GM11168 (cell line): Measurements from ENCODE around the gene ART1.
"Not testable (repeated sequence)": the region's sequence is repeated elsewhere in the genome, so short reads cannot be mapped to it uniquely, and the experiment has no call there.

ENCODE experiments used
- in situ Hi-C: fragments of 300-500 bp; cut with MboI; formaldehyde crosslinking; loops from one replicate; pipeline ENCODE4 v1.12.0; 2022; ENCODE audit warnings: low sequenced_read_pairs; ENCODE audit not compliant: unreplicated experiment

The ART1 gene, protein sequence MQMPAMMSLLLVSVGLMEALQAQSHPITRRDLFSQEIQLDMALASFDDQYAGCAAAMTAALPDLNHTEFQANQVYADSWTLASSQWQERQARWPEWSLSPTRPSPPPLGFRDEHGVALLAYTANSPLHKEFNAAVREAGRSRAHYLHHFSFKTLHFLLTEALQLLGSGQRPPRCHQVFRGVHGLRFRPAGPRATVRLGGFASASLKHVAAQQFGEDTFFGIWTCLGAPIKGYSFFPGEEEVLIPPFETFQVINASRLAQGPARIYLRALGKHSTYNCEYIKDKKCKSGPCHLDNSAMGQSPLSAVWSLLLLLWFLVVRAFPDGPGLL

DNA sequence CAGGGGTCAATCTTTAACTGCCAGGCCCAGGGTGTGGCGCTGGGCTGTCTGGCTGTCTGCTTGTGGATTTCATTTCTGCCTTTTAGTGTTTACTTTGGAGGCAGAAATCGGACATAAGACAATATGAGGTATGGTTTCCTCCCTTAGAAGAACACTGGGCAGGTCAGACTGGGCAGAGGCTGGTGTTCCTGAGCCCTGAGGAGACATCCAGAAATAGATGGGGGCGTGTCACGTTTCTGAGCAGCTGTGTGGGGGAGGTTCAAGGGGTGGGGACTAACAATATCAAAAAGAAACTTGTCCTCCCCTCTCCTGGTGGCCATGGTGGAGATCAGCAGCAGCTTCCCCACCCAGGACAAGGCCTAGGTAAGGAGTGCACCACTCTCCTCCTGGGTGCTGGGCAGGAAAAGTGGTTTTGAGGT, at the start of gene ART1:
Gene ART1, plus strand, starts transcription at position 312 of the 419 bp plus-strand sequence. CDS start 14,086 bp downstream, outside the sequence.
- in situ Hi-C loops, result no loop called here

DNA sequence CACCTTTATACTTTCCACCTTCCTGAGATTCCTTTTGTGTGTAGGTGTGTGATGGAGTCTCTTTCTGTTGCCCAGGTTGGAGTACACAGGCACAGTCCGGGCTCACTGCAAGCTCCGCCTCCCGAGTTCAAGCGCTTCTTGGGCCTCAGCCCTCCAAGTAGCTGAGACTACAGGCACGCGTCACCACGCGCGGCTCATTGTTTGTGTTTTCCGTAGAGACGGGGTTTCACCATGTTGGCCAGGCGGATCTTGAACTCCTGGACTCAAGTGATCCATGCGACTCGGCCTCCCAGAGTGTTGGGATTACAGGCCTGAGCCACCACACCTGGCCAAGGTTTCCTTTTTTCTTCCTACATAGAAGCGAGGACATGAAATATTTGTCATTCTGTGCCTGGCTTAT, 47.2 kb upstream of the ART1 start:
- in situ Hi-C loops, result not testable (repeated sequence)

DNA sequence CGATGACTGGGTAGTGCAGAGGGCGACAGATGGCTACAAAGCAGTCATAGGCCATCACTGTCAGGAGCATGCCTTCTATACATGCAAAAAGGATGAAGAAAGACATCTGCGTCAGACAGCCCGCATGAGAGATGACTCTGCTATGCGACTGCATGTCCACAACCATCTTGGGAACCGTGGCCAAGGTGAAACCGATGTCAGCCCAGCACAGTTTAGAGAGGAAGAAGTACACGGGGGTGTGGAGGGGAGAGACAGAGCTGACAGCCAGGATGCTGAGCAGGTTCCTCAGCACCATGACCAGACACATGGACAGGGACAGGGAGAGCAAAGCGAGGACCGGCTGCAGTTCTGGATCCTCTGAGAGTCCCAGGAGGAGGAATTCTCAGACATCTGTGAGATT, 44.7 kb upstream of the ART1 start:
- in situ Hi-C loops, result loop anchor here (10.0 kb wide), 1 partner anchor 145 kb away; no protein-coding TSS in a partner anchor

DNA sequence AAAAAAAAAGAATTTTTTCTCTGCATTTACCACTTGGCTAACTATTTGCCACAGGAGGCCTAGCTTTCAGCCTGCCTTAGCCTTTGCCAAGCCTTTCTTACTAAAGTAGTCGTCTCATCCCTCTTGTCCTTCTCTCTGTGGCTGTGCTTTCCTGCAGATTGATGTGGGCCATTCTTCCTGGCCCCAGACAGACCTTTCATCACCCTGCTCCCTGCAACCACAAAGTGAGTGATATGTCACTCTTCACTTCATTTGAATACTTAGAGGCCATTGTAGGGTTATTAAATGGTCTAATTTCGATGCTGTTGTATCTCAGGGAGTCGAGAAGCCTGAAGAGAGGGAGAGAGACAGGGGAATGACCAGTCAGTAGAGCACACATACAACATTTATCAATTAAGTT, 40.8 kb upstream of the ART1 start:
- in situ Hi-C loops, result loop anchor here (10.0 kb wide), 1 partner anchor 149 kb away; no protein-coding TSS in a partner anchor

DNA sequence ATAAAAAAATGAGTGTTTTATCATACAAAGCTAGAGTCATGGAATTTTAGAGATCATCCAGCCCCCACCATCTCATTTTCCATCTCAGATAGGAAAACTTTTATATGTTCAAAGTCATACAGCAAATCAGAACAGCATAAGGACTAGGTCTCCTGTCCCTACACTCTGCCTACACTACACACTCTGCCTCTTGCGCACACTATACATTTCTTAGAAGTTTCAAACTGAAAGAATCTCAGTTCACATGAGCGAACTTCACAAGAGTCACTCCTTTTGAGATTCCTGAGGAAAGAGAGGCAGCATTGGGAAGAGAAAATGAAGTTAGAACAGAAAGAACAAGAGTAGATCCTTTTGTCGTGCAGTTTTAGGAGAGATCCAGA, 39.7 kb upstream of the ART1 start:
- in situ Hi-C loops, result loop anchor here (10.0 kb wide), 1 partner anchor 150 kb away; no protein-coding TSS in a partner anchor

DNA sequence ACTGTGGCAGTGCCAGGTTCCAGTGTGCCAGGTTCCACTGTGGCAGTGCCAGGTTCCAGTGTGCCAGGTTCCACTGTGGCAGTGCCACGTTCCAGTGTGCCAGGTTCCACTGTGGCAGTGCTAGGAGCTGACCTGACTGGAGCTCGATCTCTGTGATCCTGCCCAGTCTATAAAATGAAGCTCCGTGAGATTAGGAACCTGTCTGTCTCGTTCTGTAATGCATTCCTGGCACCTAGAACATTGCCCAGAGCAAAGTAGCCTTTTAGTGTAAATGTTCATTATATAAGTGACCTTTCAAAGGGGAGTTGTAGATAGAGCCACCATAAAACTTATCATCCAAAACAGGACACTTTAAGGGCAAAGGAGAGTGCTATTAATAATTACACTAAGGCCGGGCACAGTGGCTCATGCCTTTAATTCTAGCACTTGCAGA, 39.1 kb upstream of the ART1 start:
- in situ Hi-C loops, result loop anchor here (10.0 kb wide), 1 partner anchor 151 kb away; no protein-coding TSS in a partner anchor

DNA sequence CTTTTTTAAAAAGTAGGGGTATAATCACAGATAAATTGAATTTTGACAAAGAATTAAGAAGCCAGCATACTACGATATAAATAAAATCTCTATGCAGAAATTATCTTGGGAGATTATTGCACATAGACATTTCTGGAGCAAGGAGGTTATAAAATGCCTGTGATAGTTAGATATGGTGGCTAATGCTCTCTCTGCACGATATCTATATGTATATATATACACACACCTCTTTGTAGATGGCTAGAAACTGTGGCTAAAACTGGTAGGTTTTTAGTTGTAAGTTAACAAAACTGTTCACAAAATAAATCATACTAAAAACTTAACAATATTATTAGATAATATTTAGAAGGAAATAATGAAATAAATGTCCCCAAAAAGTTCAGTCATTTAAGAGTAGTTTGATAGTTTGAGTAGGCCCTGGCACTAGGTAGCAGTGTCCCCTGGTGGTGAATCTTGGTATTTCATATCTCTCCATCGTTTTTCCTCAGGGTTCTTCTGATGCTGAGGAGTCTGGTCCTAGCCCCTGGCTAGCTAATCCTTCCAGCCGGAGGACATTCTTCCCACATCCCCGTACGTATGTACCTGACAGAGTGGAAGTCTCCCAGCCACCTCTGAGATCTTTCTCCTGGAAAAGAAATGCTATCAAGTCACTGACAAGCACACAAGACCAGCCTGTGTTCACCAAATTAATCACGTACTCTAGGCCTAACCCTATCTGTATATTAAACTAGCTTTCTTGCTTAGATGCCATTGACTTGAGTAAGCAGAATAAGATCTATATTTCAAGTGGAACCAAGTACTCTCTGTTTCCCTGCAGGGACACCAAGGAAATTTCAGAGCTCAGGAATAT, 35.3 kb upstream of the ART1 start:
- in situ Hi-C loops, result loop anchor here (10.0 kb wide), 1 partner anchor 155 kb away; no protein-coding TSS in a partner anchor

DNA sequence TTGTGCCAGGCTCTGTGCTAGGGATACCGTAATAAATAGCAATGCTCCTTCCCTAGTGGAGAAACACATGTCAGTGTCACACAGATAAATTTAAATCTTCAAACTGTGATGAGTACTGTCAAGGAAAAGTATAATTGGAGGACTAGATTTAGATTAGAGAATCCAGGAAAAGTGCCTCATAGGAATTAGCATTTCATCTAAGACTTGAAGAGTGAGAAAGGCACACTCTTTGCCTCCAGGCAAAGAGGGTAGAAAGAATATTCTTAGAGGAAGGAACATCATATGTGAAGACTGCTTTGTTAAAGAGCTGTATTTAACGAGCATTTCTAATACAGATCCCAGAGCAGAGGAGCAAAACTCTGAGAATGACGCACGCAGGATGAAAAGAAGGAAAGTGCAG, 34.1 kb upstream of the ART1 start:
- in situ Hi-C loops, result no loop called here

DNA sequence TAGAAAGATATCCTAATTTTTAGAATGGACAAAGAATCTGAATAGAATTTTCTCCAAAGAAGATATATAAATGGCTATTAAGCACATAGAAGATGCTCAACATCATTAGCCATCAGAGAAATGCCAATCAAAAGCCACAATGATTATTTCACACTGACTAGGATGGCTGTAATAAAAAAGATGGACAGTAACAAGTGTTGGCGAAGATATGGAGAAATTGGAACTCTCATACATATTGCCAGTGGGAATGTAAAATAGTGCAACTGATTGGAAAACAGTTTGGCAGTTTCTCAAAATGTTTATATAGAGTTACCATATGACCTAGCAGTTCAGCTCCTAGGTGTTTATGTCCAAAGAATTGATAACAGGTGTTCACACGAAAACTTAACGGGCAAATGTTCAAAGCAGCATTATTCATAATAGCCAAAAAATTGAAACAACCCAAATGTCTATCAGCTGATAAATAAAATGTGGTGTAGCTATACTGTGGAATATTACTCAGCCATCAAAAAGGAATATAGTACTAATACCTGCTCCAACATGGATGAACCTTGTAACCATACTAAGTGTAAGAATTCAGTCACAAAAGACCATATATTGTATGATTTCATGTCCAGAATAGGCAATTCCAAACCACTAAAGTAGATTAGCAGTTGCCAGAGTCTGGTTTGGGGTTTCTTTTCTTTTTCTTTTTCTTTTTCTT, 32.8 kb upstream of the ART1 start:
- in situ Hi-C loops, result no loop called here

DNA sequence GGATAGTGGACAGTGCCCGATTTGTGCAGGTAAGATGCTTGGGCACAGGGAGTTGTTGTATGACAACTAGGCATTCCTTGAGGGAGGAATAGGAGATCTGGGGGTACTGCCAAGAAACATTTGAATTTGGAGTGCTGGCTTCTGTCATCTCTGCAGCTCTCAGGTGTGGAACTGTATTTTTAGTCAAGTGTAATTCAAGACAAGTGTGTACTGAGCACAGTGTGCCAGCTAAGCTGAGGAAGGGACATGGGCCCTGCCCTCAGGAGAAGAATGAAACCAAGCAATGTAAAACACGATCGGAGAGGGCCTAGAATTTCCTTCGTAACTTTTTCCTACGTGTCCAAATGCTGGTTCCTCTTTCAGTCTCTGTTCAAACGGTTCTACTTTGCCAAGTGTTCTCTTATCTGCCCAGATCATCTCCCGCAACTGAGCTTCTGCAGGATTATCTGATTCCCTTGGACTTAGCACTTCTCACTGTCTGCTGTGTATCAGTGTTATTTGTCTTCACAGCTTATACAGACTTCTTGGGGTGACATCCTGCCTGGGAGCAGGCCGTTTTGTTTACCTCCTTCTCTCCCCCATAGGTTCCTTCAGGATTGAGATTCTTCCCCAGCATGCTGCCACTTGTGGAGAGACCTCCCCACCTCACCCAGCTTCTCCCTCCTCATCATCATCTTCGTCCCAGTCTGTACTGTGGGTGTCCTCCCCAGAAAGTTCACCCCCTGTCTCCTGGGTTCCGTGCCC, 30.8 kb upstream of the ART1 start:
- in situ Hi-C loops, result no loop called here

DNA sequence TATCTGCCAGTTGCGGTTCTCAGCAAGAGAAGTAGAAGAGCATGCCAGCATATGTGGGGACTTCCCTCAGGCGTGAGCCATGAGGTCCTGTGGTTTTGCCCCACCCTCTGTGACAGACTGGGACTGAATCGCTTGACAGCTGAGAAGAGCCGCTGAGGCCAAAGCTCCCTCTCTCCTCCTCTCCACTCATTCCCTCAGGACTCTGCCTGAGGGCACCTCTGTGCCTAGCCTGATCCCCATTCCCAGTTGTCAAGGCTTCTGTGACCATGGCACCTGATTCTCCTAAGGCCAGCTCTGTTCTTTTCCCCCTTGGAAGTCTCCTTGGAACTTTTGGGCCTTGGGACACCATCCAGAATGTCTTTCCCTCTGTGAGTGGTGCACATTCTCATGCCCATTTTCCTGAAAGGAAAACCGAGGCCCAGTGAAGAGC, 30.2 kb upstream of the ART1 start:
- in situ Hi-C loops, result no loop called here

DNA sequence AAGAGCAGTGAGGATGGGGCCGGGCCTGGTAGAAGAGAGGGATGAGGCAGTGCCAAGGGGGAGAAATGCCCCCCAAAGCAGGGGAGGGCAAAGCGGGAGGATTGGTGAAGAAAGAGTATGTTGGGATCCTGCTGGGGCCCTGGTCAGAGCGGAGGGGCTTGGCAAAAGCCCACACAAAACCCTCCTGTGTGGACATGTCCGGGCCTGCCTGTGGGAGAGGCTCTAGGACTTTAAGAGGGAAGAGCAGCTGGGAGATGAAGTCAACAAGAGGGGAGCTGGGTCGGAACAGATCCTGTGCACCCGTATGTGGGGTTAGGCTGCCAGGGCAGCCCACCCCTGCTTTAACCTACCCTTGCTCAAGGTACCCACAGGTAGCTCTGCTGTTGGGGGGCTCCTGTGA, 28.9 kb upstream of the ART1 start:
- in situ Hi-C loops, result no loop called here

DNA sequence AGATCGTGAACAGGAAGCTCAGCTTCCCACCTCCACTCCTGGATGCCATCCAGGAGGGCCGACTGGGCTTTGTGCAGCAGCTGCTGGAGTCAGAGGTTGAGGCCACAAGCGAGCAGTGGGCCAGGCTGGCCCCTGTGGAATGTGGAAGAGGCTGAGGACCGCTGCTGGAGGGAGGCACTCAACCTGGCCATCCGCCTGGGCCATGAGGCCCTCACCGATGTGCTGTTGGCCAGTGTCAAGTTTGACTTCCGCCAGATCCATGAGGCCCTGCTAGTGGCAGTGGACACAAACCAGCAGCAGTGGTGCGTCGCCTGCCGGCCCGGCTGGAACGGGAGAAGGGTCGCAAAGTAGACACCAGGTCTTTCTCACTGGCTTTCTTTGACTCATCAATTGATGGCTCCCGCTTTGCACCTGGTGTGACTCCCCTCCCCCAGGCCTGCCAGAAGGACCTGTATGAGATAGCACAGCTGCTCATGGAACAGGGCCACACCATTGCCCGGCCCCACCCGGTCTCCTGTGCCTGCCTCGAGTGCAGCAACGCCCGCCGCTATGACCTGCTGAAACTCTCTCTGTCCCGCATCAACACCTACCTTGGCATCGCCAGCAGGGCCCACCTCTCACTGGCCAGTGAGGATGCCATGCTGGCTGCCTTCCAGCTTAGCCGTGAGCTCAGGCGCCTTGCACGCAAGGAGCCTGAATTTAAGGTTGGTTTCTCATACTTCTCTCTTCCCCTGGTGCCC, 28.0 kb upstream of the ART1 start:
- in situ Hi-C loops, result no loop called here

DNA sequence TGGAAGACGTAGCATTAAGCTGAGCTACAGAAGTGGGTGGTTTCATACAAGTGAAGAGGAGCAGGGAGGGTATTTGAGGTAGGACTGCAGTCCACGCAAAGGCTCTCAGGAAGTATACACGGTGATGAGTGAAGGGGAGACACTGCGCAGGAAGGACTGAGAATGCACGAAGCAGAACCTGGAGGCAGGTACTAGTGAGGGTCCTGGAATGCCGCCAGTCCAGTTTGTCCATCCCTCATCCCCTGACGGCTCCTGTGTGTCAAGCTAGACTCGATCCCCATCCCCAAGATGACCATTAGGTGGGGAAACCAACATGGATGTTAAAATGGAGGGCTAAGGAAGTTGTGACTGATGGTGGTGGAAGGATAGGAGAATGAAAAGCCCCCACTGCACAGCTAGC, 26.9 kb upstream of the ART1 start:
- in situ Hi-C loops, result no loop called here

DNA sequence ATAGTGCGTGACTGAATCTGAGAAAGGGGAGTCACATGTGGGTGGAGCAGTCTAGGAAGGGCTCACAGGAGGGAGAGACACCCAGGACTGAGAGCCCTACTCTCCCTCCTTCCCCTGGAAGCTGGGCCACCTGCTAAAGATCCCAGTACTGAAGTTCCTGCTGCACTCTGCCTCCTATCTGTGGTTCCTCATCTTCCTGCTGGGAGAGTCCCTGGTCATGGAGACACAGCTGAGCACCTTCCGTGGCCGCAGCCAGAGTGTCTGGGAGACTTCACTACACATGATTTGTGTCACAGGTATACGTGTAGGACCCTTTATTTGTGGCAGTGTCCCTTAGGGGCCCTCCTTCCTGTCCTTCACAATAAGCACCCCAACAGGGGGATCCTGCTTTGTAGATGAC, 22.4 kb upstream of the ART1 start:
- in situ Hi-C loops, result no loop called here

DNA sequence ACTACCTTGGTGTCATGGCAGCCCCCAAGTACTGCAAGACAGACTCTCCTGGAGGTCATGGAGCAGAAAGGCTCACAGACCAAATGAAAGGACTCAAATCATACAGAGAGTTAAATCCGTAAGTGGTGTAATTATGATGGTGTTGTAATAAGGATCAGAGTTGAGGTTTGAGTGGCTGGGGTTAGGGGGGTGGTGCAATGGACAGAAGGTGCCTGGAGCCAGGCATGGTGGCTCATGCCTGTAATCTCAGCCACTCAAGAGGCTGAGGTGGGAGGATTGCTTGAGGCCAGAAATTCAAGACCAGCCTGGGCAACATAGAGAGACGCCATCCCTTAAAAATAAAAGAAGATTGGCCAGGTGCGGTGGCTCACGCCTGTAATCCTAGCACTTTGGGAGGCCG, 21.8 kb upstream of the ART1 start:
- in situ Hi-C loops, result no loop called here

DNA sequence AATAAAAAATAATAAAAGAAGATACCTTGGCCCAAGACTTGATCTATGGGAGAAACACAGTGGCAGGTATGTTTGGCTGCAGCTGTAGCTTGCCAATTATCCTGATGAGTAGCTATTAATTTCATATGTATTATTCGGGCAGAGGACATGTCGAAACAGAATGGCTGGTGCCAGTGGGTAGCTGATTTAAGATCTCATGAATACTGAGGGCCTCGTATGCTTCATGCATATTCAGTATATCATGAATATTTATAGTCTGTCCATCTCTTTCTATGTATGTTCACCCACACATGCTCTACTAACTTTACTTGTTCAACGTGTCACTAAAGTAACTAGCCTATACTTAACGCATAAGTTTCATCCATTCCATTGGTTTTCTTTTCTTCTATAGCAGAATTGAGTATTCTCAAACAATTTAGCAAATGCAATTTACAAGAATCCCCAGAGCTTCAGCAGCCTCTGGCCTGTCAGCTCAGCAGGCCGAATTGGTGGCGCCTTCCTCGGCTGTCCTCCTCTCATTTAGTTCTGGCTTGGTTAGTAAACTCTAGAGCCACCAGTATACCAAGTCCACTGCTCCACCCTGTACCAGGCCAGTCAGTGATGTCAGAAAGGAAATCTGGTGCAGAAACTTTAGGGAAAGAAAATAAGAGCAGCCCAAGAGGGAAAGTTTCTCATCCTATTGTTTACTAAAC, 21.0 kb upstream of the ART1 start:
- in situ Hi-C loops, result no loop called here

DNA sequence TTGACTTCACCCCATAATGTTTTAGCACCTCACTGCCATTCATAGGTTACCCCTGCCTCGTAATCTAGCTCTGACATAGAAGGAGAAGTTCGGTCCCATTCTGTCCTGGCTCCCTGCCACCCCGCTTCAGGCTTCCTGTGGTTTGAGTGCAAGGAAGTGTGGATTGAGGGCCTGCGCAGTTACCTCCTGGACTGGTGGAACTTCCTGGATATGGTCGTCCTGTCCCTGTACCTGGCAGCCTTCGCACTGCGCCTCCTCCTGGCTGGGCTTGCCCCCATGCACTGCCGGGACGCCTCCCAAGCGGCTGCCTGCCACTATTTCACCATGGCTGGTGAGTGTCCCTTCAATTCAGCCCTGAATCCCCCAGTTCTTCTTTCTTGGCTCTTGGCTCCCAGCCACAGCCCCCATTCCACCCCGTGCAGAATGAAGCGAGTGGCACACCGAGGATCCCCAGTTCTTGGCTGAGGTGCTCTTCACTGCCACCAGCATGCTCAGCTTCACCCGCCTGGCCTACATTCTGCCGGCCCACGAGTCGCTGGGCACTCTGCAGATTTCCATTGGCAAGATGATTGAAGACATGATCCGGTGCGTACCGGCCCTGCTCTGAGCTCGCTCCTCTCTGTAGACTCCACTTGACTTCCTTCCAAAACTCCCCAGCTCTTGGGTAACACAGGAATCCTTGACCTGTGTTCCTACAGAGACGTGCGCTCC, 18.5 kb upstream of the ART1 start:
- in situ Hi-C loops, result no loop called here
